SKM-1 (cell line): ENCODE results near the gene JPT1.
"Not testable (repeated sequence)": the region's sequence is repeated elsewhere in the genome, so short reads cannot be mapped to it uniquely, and the experiment has no call there.

Source experiments
- DNase-seq: peaks from one replicate; lab custom pipeline; 2025; ENCODE audit not compliant: unreplicated experiment; lab: John Stamatoyannopoulos, UW

Gene JPT1

GRCh38 chr17:75158480-75158879 is 4.2 kb upstream of the JPT1 start:
- not testable (repeated sequence) for DNase-seq

DNA sequence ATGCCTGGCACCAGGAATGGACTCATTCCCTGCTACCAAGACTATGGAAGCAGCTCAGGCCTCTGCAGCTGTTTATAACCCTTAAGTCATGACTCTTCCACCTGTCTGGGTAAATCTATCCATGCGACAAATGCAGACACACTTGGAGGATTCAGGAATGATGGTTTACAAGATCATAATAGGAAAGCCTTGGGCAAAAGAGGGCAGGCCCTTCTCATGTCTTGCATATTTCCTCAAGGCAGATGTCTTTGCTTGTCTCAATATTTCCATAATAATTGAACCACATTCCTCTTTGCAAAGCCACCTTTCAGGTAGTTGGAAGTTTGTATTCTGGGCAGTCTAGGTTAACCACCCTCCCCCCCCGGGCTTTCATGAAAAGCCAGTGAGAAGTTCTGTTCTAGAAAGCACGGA is 884 bp upstream of the JPT1 start:
- DNase-seq, result no peak

DNA sequence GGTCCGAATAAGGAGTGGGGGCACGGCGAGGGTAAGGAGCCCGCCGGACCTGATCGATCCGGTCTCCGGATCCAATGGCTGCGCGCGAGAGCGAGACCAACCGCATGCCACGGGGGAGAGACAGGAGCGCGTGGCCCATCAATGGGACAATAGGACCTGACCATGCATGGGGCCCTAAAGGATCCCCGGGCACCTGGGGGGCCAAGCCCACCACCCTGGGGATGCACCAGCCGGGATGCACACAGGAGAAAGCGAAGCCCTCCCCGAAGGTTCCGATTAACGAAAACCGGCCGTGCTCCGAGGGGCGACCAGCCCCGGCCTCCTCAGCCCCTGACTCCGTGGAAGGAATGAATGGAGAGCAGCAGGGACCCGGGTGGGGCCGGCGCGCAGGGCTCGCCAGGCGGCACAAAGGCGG is 525 bp downstream of the JPT1 start:
- no peak for DNase-seq

DNA sequence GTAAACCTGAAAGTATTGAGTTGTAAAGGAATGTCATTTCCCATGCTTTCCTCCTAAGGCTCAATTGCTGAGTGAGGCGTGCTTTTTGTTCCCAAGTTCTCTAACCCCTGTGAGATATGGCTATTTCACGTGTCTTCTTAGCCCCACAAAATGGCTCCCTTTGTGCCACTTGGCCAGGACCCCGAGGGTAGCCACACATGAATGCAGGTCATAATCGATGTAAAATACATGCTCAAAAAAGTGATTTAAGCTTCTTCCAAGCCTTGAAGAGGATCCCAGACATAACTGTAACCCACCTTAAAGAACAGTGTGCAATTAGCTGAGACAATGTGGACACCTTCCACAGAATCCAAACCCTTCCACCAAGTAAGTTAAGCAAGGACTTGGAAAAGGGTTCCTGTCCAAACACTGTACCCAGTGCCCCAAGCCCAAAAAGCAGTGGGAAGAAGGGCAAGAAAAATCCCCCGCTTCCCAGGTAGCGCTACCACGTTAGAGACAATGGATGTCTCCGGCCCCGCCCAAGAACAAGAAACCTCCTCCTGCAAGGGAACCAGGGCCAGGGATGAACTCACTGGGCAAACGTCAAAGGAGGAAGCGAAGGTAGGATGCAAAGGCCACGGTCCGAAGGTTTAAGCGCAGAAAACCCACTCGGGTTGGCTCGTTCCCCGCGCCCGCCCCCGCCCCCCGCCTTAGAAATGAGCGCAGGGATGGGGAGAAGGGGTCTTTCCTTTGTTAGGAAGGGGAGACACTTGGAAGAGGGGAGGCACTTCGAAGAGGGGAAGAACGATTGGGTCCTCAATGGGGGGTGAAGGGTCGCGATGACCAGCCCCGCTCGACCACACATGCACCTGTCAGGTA is 1.2 kb downstream of the JPT1 start:
- peak; percentile 31 for DNase-seq

- no peak for DNase-seq
Observed at GRCh38 chr17:75152523-75152921, 1.8 kb downstream of the JPT1 start.

DNA sequence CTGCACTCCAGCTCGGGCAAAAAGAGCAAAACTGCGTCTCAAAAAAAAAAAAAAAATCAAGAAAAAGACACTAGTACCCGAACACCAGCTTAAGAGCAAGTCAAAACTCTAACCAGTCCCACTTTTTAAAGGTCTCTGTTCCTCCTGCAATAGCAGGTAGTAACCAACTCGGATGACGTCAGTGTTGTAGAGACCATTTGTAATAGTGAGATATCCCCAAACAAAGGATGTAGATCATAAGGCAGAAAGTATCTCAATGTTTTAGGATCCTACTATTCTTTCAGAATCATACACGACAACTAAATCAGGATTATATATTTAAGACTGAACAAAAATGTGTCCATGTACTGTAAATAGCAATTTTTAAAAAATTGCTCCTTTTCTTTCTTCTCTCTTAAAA is 2.4 kb downstream of the JPT1 start:
- no peak for DNase-seq

GRCh38 chr17:75147878-75148546 is 6.3 kb downstream of the JPT1 start:
- DNase-seq, result no peak

GRCh38 chr17:75146592-75146991 is 7.7 kb downstream of the JPT1 start:
- DNase-seq, result no peak

- no peak for DNase-seq
Observed at GRCh38 chr17:75144816-75145512, 9.3 kb downstream of the JPT1 start.

GRCh38 chr17:75142236-75142971 is 11.9 kb downstream of the JPT1 start:
- no peak for DNase-seq

GRCh38 chr17:75138519-75138918 is 15.8 kb downstream of the JPT1 start:
- no peak for DNase-seq

GRCh38 chr17:75137762-75138161 is 16.6 kb downstream of the JPT1 start:
- DNase-seq, result not testable (repeated sequence)

GRCh38 chr17:75135946-75136345 is 18.4 kb downstream of the JPT1 start:
- DNase-seq, result no peak

DNA sequence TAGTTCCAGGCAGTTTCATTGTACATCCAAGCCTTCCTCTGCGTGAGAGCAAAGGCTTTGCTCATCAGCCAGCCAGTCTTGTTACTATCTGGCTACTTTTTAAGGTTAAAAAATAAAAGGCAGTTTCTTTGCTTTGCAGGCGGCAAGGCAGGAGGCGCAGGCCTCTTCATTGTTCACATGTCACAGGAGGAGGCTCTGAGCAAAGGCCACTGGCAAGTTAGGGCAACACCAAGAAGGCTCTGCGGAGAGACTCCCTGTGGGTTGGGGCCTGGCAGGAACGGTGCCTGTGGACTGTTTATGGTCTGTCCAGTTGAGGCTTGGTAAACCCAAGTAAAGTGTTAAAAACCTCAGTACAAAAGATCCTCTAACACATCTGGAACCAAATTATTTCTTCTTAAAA is 18.9 kb downstream of the JPT1 start:
- no peak for DNase-seq

- DNase-seq, result not testable (repeated sequence)
Observed at GRCh38 chr17:75133607-75134347, 20.5 kb downstream of the JPT1 start.

GRCh38 chr17:75133001-75133400 is 21.3 kb downstream of the JPT1 start:
- no peak for DNase-seq

DNA sequence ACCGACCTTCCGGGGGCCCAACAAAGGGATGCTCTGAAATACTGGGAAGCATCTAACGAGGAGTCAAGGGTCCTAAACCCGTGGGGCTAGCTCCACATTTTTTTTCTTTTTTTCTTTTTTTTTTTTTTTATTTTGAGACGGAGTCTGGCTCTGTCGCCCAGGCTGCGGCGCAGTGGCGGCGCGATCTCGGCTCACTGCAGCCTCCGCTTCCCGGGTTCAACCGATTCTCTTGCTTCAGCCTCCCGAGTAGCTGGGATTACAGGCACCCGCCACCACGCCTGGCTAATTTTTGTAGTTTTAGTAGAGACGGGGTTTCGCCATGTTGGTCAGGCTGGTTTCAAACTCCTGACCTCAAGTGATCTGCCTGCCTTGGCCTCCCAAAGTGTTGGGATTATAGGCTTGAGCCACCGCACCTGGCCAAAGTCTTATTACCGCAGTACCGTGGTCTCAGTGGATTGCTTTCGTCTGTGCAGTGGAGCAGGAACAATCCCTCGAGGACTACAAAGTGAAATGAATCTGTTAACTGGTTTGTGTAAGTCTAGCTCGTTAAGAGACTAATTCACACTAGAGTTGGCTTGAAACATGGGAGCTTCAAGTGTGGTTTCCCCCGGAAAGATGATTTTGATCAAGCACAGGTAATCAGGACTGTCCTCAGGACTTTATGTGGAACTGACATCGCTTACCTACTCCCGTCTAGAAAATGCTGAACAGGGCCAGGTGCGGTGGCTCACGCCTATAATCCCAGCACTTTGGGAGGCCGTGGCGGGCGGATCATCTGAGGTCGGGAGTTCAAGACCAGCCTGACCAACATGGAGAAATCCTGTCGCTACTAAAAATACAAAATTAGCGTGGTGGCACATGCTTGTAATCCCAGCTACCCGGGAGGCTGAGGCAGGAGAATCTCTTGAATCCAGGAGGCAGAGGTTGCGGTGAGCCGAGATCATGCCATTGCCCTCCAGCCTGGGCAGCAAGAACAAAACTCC is 22.0 kb downstream of the JPT1 start:
- DNase-seq, result not testable (repeated sequence)

- DNase-seq, result peak; percentile 38
Observed at GRCh38 chr17:75131278-75132017, 22.9 kb downstream of the JPT1 start, which contains the start of gene NT5C. NT5C (minus strand) TSS chr17:75131742; CDS start chr17:75131707, 35 bp downstream.
